Activated CD4-positive, CD25-positive, alpha-beta regulatory T cell treated with anti-CD3 and anti-CD28 coated beads, Interleukin-2, amount 50 U/mL, for 16 hours (primary cell): ENCODE measurements around the gene RASSF8.
"Not testable (repeated sequence)": the region's sequence is repeated elsewhere in the genome, so short reads cannot be mapped to it uniquely, and the experiment has no call there.

Source experiments
- DNase-seq: peaks from one replicate; pipeline ENCODE4 v3.0.0-alpha.2; 2020; ENCODE audit warnings: low read depth, low spot score

Gene RASSF8

GRCh38 chr12:26057271-26057670 lies 98.8 kb downstream of the RASSF8 start:
- DNase-seq: not testable (repeated sequence)

- DNase-seq: no peak
These were observed 99.8 kb downstream of the RASSF8 start for GRCh38 chr12:26058308-26058707.

- DNase-seq: no peak
These were observed 100.3 kb downstream of the RASSF8 start for GRCh38 chr12:26058818-26059217.

- no peak for DNase-seq
These were observed 103.5 kb downstream of the RASSF8 start for GRCh38 chr12:26062006-26062405.

- no peak for DNase-seq
These were observed 104.1 kb downstream of the RASSF8 start for GRCh38 chr12:26062566-26062965.

- DNase-seq: no peak
These were observed 107.0 kb downstream of the RASSF8 start for GRCh38 chr12:26065451-26065850.

- no peak for DNase-seq
These were observed 110.0 kb downstream of the RASSF8 start for GRCh38 chr12:26068503-26068902.

GRCh38 chr12:26069796-26070195 lies 111.3 kb downstream of the RASSF8 start:
- no peak for DNase-seq

- DNase-seq: no peak
These were observed 119.6 kb downstream of the RASSF8 start for GRCh38 chr12:26077915-26078702.

GRCh38 chr12:26080911-26081310 lies 122.4 kb downstream of the RASSF8 start:
- DNase-seq: no peak

- DNase-seq: no peak
These were observed 128.5 kb downstream of the RASSF8 start for GRCh38 chr12:26086936-26087335.

- DNase-seq: no peak
These were observed 130.5 kb downstream of the RASSF8 start for GRCh38 chr12:26088998-26089397.

- DNase-seq: no peak
These were observed 132.5 kb downstream of the RASSF8 start for GRCh38 chr12:26090836-26091510.

GRCh38 chr12:26091822-26092221 lies 133.3 kb downstream of the RASSF8 start:
- no peak for DNase-seq

- DNase-seq: no peak
These were observed 134.0 kb downstream of the RASSF8 start for GRCh38 chr12:26092346-26093105.

- DNase-seq: no peak
These were observed 136.7 kb downstream of the RASSF8 start for GRCh38 chr12:26095186-26095585.

- no peak for DNase-seq
These were observed 137.6 kb downstream of the RASSF8 start for GRCh38 chr12:26096036-26096435.

- DNase-seq: peak; percentile 26
These were observed 138.8 kb downstream of the RASSF8 start for GRCh38 chr12:26097046-26097878.

- no peak for DNase-seq
These were observed 142.3 kb downstream of the RASSF8 start for GRCh38 chr12:26100666-26101349.

- no peak for DNase-seq
These were observed 142.9 kb downstream of the RASSF8 start for GRCh38 chr12:26101350-26101734.

GRCh38 chr12:26101763-26102162 lies 143.3 kb downstream of the RASSF8 start:
- DNase-seq: no peak
